Measurements from ENCODE around the gene PAOX.
A peak's percentile ranks its signal among the peaks of the same experiment; 100 is the strongest.
"Not testable (repeated sequence)": the region's sequence is repeated elsewhere in the genome, so short reads cannot be mapped to it uniquely, and the experiment has no call there.

The PAOX gene

DNA sequence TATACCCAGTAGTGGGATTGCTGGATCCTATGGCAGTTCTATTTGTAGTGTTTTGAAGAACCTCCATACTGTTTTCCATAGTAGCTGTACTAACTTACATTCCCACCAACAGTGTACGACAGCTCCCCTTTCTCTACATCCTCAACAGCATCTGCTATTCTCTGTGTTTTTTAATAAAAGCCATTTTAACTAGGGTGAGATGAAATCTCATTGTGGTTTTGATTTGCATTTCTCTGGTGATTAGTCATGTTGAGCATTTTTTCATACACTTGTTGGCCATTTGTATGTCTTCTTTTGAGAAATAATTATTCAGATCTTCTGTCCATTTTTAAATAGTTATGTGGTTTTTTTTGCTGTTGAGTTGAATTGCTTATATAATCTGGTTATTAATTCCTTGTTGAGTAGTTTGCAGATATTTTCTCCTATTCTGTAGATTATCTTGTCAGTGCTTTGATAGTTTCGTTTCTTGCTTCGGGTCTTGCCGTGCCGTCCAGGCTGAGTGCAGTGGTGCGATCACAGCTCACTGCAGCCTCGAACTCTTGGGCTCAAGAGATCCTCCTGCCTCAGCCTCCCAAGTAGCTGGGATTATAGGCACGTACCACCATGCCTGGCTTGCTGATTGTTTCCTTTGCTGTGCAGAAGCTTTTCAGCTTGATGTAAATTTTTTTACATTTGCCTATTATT lies 26.9 kb downstream of the PAOX start:
- DNase-seq (ENCODE audit: low spot score), result no peak

DNA sequence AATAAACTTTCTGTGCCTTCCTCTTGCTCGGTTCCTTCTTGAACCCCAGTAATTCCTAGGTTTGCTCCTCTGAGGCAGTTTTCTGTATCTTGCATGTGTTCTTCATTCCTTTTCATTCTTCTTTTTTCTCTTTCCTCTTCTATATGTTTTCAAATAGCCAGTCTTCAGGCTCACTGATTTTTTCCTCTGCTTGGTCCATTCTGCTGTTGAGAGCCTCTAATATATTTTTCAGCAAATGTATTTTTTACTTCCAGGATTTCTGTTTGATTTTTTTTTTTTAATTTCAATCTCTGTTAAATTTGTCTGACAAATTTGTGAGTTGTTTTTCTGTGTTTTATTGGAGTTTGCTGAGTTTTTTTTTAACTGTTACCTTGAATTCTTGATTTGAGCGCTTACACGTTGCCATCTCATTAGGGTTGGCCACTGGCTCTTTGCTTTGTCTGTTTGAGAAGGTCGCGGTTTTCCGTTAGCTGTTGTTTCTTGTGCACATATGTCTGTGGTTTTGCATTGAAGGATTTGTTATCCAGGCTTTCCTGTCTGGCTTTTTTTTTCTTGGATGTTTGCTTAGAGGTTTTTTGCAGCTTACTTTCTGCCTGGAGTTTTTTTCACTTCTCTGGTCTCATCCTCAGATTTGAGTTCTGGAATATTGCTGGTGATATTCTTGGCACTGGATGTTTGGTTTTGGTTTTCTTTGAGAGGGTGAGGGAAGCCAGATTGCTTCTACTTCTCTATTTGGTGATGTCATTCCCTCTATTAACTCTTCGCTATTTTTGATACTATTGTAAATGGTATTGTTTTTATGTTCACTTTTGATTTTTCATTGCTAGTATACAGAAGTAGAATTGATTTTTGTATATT lies 32.7 kb downstream of the PAOX start:
- DNase-seq (ENCODE audit: low spot score), result no peak

DNA sequence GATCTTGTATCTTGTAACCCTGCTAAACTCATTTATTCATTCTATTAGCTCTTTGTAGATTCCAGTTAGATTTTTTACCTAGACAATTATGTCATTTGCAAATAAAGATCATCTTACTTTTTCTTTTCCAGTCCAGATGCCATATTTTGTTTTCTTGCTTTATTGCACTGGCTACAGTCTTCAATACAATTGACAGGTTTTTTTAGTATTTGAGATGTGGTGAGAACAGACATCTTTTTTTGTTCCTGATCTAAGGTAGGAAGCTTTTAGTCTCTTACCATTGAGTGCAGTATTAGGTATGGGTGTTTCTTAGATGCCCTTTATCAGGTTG lies 33.3 kb downstream of the PAOX start:
- DNase-seq (ENCODE audit: low spot score), result no peak

DNA sequence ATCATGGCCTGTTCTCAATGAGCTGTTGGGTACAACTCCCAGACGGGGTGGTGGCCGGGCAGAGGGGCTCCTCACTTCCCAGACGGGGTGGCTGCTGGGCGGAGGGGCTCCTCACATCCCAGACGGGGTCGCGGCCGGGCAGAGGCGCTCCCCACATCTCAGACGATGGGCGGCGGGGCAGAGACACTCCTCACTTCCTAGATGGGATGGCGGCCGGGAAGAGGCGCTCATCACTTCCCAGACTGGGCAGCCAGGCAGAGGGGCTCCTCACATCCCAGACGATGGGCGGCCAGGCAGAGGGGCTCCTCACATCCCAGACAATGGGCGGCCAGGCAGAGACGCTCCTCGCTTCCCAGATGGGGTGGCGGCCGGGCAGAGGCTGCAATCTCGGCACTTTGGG lies 35.3 kb downstream of the PAOX start:
- not testable (repeated sequence) for DNase-seq (ENCODE audit: low spot score)

- DNase-seq (ENCODE audit: low spot score), result no peak
These were observed 36.7 kb downstream of the PAOX start for GRCh38 chr10:133415752-133416151.

- no peak for DNase-seq (ENCODE audit: low spot score)
These were observed 39.4 kb downstream of the PAOX start for GRCh38 chr10:133418289-133418993.

DNA sequence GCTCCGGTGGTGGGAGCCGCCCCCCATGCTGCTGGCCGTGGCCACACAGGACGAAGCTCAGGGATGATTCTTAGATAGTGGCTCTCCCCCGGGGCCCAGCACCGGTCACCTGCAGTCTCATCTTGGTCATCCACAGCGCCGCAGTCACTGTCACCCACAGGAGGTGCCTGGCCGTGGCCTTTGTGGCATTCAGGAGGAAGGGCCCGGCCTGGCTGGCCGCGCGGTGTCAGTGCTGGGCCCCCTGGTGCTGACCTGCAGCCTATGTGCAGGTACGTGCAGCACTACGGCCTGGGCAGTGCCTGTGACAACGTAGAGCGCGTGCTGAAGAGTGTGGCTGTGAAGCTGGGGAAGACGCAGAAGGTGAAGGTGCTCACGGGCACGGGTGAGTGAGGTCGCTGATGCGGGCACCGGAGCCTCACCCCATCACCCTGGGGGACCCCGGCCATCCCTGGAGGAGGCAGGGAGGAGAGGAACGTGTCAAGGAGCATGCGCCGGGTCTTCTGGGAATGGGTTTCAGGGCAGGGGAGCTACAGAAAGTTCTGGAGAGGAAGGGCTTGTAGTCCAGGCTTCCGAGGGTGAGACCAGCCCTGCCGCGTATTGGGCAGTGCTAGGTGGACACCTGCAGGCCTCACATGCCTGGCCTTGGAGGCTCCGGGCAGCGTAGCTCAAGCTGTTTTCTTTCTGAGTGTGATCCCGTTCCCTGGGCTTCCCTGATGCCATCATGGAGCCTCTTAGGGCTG lies 40.3 kb downstream of the PAOX start:
- DNase-seq (ENCODE audit: low spot score), result no peak

DNA sequence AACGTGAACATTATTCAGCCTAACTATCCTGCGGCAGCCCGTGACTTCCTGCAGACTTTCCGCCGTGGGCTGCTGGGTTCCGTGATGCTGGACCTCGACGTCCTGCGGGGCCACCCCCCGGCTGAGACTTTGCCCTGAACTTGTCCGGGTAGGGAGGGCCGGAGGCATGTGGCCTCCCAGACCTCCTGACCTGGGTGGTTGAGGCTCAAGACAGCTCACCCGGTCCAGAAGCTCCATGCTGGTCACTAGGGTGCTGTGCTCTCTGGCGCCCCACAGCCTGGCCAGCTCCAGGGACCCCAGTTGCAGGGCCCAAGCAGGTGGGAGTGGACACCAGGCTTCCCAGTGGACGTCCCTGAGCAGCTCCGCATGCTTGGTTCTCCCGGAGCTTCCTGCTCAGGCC lies 41.0 kb downstream of the PAOX start:
- DNase-seq (ENCODE audit: low spot score), result no peak

GRCh38 chr10:133420579-133420978 lies 41.5 kb downstream of the PAOX start:
- no peak for DNase-seq (ENCODE audit: low spot score)

- no peak for DNase-seq (ENCODE audit: low spot score)
These were observed 42.5 kb downstream of the PAOX start for GRCh38 chr10:133421336-133422222.

DNA sequence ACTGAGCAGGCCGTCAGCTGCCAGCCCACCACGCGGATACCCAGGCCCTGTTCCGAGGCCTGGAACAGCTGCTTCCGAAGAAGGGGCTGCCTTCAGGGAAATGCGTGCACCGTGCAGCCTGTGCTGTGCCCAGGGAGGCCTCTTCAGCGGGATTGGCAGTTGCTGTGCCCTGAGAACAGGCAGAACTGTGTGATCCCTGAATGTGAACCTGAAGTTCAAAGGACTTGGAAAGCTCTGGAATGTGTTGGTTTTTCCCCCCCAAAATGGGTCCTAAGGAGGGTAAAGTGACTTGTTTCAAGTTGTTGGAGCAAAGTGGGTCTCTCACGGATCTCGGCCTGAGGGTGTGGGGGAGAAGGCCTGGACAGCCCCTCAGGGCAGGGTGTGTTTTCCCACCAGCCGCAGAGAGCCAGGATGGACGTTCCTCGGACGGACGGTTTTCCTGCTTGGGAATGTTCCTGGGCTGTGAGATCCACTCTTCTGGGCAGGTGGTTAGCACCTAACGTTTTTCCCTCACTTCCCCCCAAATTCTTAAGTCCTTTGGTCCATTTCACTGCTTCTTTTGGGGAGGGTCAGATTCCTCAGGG lies 43.3 kb downstream of the PAOX start:
- DNase-seq (ENCODE audit: low spot score), result no peak

GRCh38 chr10:133422807-133423771 lies 44.0 kb downstream of the PAOX start:
- peak; percentile 60 for DNase-seq (ENCODE audit: low spot score)

DNA sequence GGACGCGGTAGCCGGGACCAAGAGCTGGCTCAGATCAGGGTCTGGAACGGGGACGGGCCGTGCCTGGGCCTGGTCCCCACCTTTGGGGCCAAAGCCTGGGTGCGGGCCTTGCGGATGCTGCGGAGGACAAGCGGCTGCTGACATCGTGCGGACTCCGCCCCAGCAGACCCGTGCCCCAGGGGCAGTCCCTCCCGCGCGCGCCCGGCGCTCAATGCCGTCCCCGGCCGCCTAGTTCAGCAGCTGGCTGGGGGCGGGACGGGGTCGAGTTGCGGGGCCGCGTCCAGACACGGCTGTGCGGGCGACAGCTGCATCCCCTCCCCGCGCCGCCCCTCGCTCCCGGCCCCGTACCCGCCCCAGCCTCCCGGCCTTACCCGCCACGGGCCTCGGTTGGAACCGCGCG lies 45.0 kb downstream of the PAOX start:
- not testable (repeated sequence) for DNase-seq (ENCODE audit: low spot score)

DNA sequence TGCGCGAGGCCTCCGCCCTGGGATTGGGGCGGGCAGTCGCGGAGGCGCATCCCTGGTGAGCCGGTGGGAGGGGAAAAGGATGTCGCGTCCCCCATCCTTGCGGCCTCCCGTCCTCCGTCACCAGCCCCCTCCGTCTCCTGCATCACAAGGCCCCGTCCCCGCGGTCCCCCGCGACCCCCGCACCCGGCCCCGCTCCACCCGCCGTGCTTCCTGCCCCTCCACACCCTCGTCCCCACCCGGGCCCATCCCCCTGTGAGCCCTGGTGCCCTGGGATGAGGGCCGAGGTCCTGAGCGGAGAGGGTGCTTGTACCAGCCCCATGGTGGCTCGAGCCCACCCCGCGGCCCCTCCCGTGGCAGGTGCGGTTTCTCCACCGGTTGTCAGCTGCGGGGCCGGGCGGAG lies 45.5 kb downstream of the PAOX start, which contains the start of gene SPRN:
SPRN (minus strand) TSS at position 25 of the 400 bp plus-strand sequence. CDS start 944 bp downstream, outside the sequence.
- not testable (repeated sequence) for DNase-seq (ENCODE audit: low spot score)

GRCh38 chr10:133429571-133429970 lies 50.5 kb downstream of the PAOX start:
- DNase-seq (ENCODE audit: low spot score), result not testable (repeated sequence)

GRCh38 chr10:133431888-133432613 lies 53.0 kb downstream of the PAOX start:
- not testable (repeated sequence) for DNase-seq (ENCODE audit: low spot score)

GRCh38 chr10:133432789-133433188 lies 53.7 kb downstream of the PAOX start:
- not testable (repeated sequence) for DNase-seq (ENCODE audit: low spot score)

DNA sequence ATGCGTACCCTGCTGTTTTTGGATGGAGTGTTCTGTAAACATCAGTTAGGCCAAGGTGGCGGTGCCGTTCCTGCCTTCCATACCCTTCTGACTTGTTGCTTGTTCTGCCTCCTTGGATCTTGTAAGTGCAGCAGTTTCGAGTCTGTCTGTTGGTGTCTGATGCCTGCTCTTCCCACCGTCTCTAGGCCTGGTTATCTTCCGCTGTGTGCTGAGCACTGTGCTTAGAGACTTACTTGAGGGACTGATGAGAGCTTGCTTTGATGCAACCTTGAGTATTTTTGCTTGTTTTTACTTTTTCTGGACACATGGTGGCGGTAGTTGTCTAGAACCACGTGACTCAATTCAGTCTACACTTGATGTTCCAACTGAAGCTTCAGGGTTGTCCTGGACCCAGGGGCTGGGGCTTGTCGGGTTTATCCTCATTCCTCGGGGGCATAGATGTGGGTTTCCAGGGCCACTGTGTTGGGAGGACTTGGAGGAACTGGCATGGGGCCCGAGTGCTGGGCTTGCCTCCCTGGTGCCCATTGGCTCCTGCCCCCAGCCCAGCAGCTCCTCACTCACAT lies 59.7 kb downstream of the PAOX start:
- no peak for DNase-seq (ENCODE audit: low spot score)
